ENCODE data around the gene DDN. TPM values are rescaled to one million over a fixed set of nuclear protein-coding genes. Genes with fewer than 3 reads are reported as not detected.

Gene DDN
- total RNA-seq, 2 donors from 2014 or later: 0.66 TPM; not detected in 1

DNA sequence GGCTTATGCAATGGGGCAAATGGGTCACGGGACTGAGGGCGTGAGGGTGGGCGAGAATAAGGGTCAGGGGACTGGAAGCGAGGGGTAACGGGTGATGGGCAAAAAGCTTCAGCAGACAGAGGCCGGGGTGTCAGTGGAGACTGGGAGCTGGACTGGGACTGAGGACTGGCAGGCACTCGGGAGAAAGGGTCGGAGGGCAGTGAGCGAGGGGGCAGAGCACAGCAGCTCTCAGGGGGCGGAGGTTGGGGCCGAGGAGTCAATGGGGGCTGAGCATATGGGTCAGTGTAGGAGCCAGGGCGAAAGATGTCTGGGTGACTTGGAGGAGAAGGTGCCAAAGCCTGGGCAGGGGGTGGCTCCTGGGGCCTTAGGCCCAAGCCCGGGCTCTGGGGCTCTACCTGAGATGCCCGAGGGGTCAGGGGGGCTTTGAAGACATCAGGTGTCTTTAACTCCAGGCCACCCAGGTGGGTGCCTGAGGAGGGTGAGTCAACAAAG is 41.2 kb upstream of the DDN start:
- intact Hi-C loops (cut with DNase I): no loop called here
- H3K27me3 ChIP-seq: no peaks in the 10 kb centered on the region
- ATAC-seq (no peak), DNase-seq (no peak)
- no peak for TF ChIP-seq POLR2A (IDR thresholded peaks at IDR 0.05)
- TF ChIP-seq CTCF (IDR thresholded peaks at IDR 0.05): no peak
- H3K36me3 ChIP-seq (replicated peaks in 1 of 2; ENCODE audit: insufficient read depth in 1 of 2, low read depth in 2 of 2): peaks cover 42 to 64% of the 10 kb centered on the region in 2 donors
- H3K9me3 ChIP-seq: no peaks in the 10 kb centered on the region
- H3K27ac ChIP-seq: no peak overlapping the region
- no peak overlapping the region for H3K4me3 ChIP-seq
- 90 to 95% methylated on average over 14 of the region's 14 CpGs for WGBS, 2 donors
- no peaks in the 10 kb centered on the region for H3K4me1 ChIP-seq

- no peaks in the 10 kb centered on the region for H3K4me1 ChIP-seq
- no peaks in the 10 kb centered on the region for H3K9me3 ChIP-seq
- intact Hi-C loops (cut with DNase I): no loop called here
- WGBS, 2 donors: 89 to 94% methylated on average over 25 to 30 of the region's 30 CpGs
- DNase-seq (no peak), ATAC-seq (no peak)
- H3K4me3 ChIP-seq: no peak overlapping the region
- no peaks in the 10 kb centered on the region for H3K27me3 ChIP-seq
- peaks cover 37 to 58% of the 10 kb centered on the region in 2 donors for H3K36me3 ChIP-seq (replicated peaks in 1 of 2; ENCODE audit: insufficient read depth in 1 of 2, low read depth in 2 of 2)
- H3K27ac ChIP-seq: no peak overlapping the region
- TF ChIP-seq POLR2A (IDR thresholded peaks at IDR 0.05) (no peak), CTCF (IDR thresholded peaks at IDR 0.05) (no peak)
Observed at GRCh38 chr12:49039421-49040363, 40.5 kb upstream of the DDN start.

DNA sequence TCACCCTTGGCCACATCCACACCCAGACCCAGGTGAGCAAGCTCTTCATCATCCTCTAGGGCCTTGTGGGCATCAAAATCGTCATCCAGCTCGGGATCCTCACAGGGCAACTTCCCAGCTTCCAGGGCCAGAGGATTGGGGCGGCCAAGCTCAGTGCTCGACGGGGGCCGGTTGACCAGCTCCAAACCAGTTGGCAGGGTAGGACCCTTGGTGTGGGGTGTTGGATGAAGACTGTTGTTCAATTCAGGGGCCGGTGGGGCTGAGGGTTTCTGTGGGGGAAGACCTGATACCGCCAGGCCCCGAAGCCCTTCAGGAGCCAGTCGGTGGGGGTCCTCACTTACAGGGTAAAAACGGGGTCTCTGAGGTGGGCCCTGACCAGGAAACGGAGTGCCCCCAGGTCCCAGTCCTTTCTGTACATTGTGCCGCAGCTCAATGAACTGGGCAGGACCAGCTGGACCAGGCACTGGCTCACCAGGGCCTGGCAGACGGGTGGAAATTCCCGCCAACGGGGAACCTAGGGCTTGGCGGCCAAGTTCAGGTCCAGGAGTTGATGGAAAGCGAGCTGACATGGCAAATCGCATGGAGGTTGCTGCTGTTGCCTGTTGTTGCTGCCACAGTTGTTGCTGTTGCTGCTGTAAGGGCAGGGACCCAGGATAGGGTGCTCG is 39.2 kb upstream of the DDN start:
- DNase-seq: peak in 1 of 4 donors; percentile 8
- Histone ChIP-seq H3K4me1 (no peaks in the 10 kb centered on the region), H3K27ac (no peak overlapping the region), H3K4me3 (no peak overlapping the region), H3K27me3 (no peaks in the 10 kb centered on the region), H3K36me3 (replicated peaks in 1 of 2; ENCODE audit: insufficient read depth in 1 of 2, low read depth in 2 of 2) (peaks cover 37 to 55% of the 10 kb centered on the region in 2 donors), H3K9me3 (no peaks in the 10 kb centered on the region)
- ATAC-seq: no peak
- TF ChIP-seq CTCF (IDR thresholded peaks at IDR 0.05) (no peak), POLR2A (IDR thresholded peaks at IDR 0.05) (no peak)
- WGBS, 2 donors: 87 to 89% methylated on average over 16 to 18 of the region's 20 CpGs
- intact Hi-C loops (cut with DNase I): no loop called here

- no peak for ATAC-seq
- 80 to 94% methylated on average over 1 to 7 of the region's 7 CpGs for WGBS, 2 donors
- H3K36me3 ChIP-seq (replicated peaks in 1 of 2; ENCODE audit: insufficient read depth in 1 of 2, low read depth in 2 of 2): peaks cover 33 to 54% of the 10 kb centered on the region in 2 donors
- H3K27me3 ChIP-seq: no peaks in the 10 kb centered on the region
- TF ChIP-seq CTCF (IDR thresholded peaks at IDR 0.05): no peak
- intact Hi-C loops (cut with DNase I): no loop called here
- H3K4me1 ChIP-seq: no peaks in the 10 kb centered on the region
- H3K9me3 ChIP-seq: no peaks in the 10 kb centered on the region
- H3K4me3 ChIP-seq: no peak overlapping the region
- H3K27ac ChIP-seq: no peak overlapping the region
- no peak for DNase-seq
Observed at GRCh38 chr12:49037947-49038237, 38.7 kb upstream of the DDN start.

Measured in body of pancreas (tissue), 4 donors.